KBM-7 (cell line): Measurements from ENCODE around the gene C3orf20.

Experiments
- DNase-seq: peaks from one replicate; pipeline ENCODE4 v3.0.0-alpha.2; 2015
- in situ Hi-C: fragments of 300-500 bp; cut with MboI; formaldehyde crosslinking; loops from 2 replicates; pipeline ENCODE4 v1.14.3; 2020; ENCODE audit warnings: low sequenced_read_pairs, low pct_unique_long_range_greater_than_20kb, mixed read lengths

The C3orf20 gene

GRCh38 chr3:14821151-14821550 is 146.2 kb downstream of the C3orf20 start:
- DNase-seq, result no peak
- in situ Hi-C loops, result no loop called here

GRCh38 chr3:14822134-14822533 is 147.2 kb downstream of the C3orf20 start:
- in situ Hi-C loops, result no loop called here
- DNase-seq, result no peak
